A673 (cell line): Measurements from ENCODE around the gene HTR3A. TPM values are rescaled to one million over a fixed set of nuclear protein-coding genes. Genes with fewer than 3 reads are reported as not detected.

Experiments
- BruUV-seq: library from RNA; stranded (reverse); fragments of 400-500 nt; replicated peaks from 2 replicates; lab custom pipeline; 2021; lab: Mats Ljungman, UMichigan
- CTCF ChIA-PET: fragments of 300-600 bp; sonication (Branson Sonifier 250); formaldehyde crosslinking; loops from one replicate; lab custom pipeline; 2022; ENCODE audit warnings: antibody characterized with exemption; lab: Charles Lee
- POLR2A ChIA-PET: fragments of 300-600 bp; sonication (Branson Sonifier 250); formaldehyde crosslinking; loops from one replicate; lab custom pipeline; 2022; ENCODE audit warnings: antibody characterized with exemption; ENCODE audit not compliant: low non-redundant PET; lab: Charles Lee
- DNase-seq: peaks from one replicate; pipeline ENCODE4 v3.0.0-alpha.2; 2015; ENCODE audit warnings: low spot score
- H3K27ac ChIP-seq: fragments of 200-600 bp; sonication (generic); 2 replicates; pipeline ENCODE4 v1.5.1; 2016; ENCODE audit warnings: mixed run types, low read depth, mild to moderate bottlenecking, mixed read lengths, antibody characterized with exemption, low read length; ENCODE audit not compliant: poor library complexity, severe bottlenecking
- H3K27me3 ChIP-seq: fragments of 200-600 bp; sonication (generic); replicated peaks from 2 replicates; pipeline ENCODE4 v1.6.1; 2017; ENCODE audit warnings: mixed run types, low read depth, mild to moderate bottlenecking, mixed read lengths, antibody characterized with exemption, low read length; ENCODE audit not compliant: insufficient read depth, poor library complexity
- H3K36me3 ChIP-seq: fragments of 200-600 bp; sonication (generic); 2 replicates; pipeline ENCODE4 v1.6.1; 2016; ENCODE audit warnings: mixed run types, mild to moderate bottlenecking, mixed read lengths, antibody characterized with exemption, low read length; ENCODE audit not compliant: insufficient read depth, poor library complexity, severe bottlenecking
- H3K4me1 ChIP-seq: fragments of 200-600 bp; sonication (generic); 2 replicates; pipeline ENCODE4 v1.6.1; 2017; ENCODE audit warnings: mixed run types, mild to moderate bottlenecking, mixed read lengths, antibody characterized with exemption, low read length; ENCODE audit not compliant: insufficient read depth, poor library complexity, severe bottlenecking
- H3K4me3 ChIP-seq: fragments of 200-600 bp; sonication (generic); 2 replicates; pipeline ENCODE4 v1.5.1; 2016; ENCODE audit warnings: low read depth, mixed run types, mild to moderate bottlenecking, mixed read lengths, low read length; ENCODE audit not compliant: poor library complexity, severe bottlenecking
- H3K9me3 ChIP-seq: fragments of 200-600 bp; sonication (generic); 2 replicates; pipeline ENCODE4 v1.6.1; 2016; ENCODE audit warnings: mixed run types, low read depth, mild to moderate bottlenecking, mixed read lengths, antibody characterized with exemption, low read length; ENCODE audit not compliant: poor library complexity, severe bottlenecking
- EZH2 ChIP-seq: fragments of 200-600 bp; sonication (generic); IDR thresholded peaks from 2 replicates; pipeline ENCODE4 v1.6.1; 2017; ENCODE audit warnings: borderline replicate concordance, low read depth, mild to moderate bottlenecking, mixed read lengths, antibody characterized with exemption, low read length; ENCODE audit not compliant: poor library complexity, severe bottlenecking
- intact Hi-C: fragments of 100-400 bp; cut with micrococcal nuclease; formaldehyde crosslinking; loops from one replicate; pipeline ENCODE4 v1.10.0; 2022; ENCODE audit not compliant: unreplicated experiment
- total RNA-seq: library from RNA; stranded (reverse); gene quantifications from 2 replicates; pipeline ENCODE4 v1.2.3, GENCODE V29; 2021
- TF ChIP-seq, protein P1 (sequence below): fragments of 300-800, 200-600 bp; sonication (generic); conservative IDR thresholded peaks from 2 replicates; pipeline ENCODE4 v1.5.1; 2017; ENCODE audit warnings: low read depth, mild to moderate bottlenecking, antibody characterized with exemption, low read length, moderate library complexity, mixed read lengths

Gene HTR3A
- total RNA-seq, 1 experiment from 2014 or later: not detected

DNA sequence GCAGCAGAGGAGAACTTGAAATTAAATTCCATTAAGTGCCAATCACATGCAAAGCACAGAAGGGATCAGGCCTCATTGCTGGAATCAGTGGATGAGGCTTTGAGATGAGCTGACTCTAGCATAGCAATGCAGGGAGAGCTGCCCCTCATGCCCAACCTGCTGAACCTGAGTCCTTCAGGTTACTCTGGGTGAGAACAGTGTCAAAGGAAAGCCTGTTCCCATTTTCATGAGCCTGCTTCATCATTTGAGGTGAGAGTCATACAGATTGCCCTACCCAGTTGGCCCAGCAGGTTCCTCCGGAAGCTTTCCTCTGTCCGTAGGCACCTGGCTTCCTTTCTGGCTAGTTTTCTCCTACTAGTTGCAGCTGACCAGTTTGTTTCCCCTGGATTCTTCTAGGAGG is 58.7 kb downstream of the HTR3A start:
- H3K27me3 ChIP-seq: no peaks in the 10 kb centered on the region
- intact Hi-C loops: no loop called here
- ChIA-PET CTCF (no interaction called here), POLR2A (interaction anchor here (0.6 kb wide), 1 partner anchor 276 kb away, joined by 4 read pairs; no protein-coding TSS in a partner anchor)
- no TSS peak for BruUV-seq
- TF ChIP-seq EZH2: no peak
- TF ChIP-seq, protein P1, sequence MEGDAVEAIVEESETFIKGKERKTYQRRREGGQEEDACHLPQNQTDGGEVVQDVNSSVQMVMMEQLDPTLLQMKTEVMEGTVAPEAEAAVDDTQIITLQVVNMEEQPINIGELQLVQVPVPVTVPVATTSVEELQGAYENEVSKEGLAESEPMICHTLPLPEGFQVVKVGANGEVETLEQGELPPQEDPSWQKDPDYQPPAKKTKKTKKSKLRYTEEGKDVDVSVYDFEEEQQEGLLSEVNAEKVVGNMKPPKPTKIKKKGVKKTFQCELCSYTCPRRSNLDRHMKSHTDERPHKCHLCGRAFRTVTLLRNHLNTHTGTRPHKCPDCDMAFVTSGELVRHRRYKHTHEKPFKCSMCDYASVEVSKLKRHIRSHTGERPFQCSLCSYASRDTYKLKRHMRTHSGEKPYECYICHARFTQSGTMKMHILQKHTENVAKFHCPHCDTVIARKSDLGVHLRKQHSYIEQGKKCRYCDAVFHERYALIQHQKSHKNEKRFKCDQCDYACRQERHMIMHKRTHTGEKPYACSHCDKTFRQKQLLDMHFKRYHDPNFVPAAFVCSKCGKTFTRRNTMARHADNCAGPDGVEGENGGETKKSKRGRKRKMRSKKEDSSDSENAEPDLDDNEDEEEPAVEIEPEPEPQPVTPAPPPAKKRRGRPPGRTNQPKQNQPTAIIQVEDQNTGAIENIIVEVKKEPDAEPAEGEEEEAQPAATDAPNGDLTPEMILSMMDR: no peak
- no peak overlapping the region for H3K27ac ChIP-seq
- no peaks in the 10 kb centered on the region for H3K36me3 ChIP-seq
- no peak for DNase-seq
- H3K9me3 ChIP-seq: no peaks in the 10 kb centered on the region
- peaks cover 11% of the 10 kb centered on the region for H3K4me1 ChIP-seq
- H3K4me3 ChIP-seq: no peak overlapping the region

DNA sequence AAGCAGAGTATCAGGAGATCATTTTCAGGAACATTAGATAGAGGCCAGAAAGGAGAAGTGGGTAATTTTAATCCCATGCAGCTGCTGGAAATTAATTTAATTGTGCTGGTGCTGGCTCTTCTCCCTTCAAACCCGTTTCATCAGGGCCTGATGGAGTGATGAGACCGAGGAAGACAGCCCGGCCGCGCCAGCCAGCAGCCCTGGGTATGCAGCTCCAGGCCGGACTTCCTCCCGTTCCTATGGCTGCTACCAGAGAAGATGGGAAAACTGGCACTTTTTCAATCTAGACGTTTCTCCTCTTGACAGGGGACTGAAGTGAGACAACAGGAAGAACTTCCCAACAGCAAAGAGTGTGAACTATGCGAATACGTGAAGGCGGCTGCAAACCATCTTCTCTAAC is 60.0 kb downstream of the HTR3A start:
- Histone ChIP-seq H3K4me3 (no peak overlapping the region), H3K4me1 (peaks cover 11% of the 10 kb centered on the region), H3K36me3 (no peaks in the 10 kb centered on the region), H3K27ac (no peak overlapping the region), H3K9me3 (no peaks in the 10 kb centered on the region), H3K27me3 (no peaks in the 10 kb centered on the region)
- DNase-seq: no peak
- intact Hi-C loops: loop anchor here (5.0 kb wide), 1 partner anchor 147 kb away; no protein-coding TSS in a partner anchor
- ChIA-PET POLR2A (no interaction called here), CTCF (interaction anchor here (1.1 kb wide), 1 partner anchor 228 kb away, joined by 3 read pairs; no protein-coding TSS in a partner anchor)
- TF ChIP-seq EZH2: no peak
- TF ChIP-seq, protein P1: no peak
- no TSS peak for BruUV-seq

DNA sequence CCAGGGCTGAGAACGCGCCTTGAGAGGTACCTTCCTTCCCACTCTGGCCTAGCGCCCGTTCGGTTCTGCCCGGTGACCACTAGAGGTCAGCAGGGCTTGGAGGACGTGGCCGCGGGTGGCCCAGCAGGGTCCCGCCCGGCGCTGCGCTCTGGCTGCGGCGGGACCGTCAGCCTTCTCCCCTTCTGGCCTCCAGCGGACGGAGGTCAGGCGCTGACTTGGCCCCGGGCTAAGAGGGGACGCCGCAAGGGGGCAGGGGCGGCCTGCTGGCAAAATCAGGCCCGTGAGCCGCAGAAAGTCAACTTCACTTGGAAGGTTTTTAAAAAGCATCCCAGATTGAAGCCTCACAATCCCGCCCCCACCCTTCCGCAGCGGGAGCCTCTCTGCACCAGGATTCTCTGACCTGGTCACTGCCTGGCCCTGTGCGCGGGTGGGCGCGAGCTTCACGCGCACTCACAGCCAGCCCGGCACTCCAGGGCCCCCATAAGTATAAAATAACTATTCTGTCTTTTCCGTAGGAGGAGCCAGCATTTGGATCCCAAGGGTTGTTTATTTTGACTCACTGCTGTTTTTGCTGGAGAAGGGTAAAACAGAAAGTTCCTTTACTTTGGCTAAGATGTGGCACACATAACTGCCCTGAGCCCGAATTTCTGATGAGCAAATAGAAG is 61.4 kb downstream of the HTR3A start:
- POLR2A ChIA-PET: no interaction called here
- Histone ChIP-seq H3K4me1 (peaks cover 11% of the 10 kb centered on the region), H3K4me3 (peak overlapping the region; percentile 38), H3K9me3 (no peaks in the 10 kb centered on the region), H3K27me3 (no peaks in the 10 kb centered on the region), H3K36me3 (no peaks in the 10 kb centered on the region), H3K27ac (no peak overlapping the region)
- CTCF ChIA-PET: interaction anchor here (1.1 kb wide), 1 partner anchor 226 kb away, joined by 3 read pairs; no protein-coding TSS in a partner anchor
- TF ChIP-seq EZH2: no peak
- TF ChIP-seq, protein P1: peak; percentile 89
- BruUV-seq: no TSS peak
- DNase-seq: peak; percentile 66
- intact Hi-C loops: loop anchor here (1.0 to 5.0 kb wide), 2 partner anchors 146 to 225 kb away; no protein-coding TSS in a partner anchor
